SU-DHL-6 (cell line): ENCODE measurements around the gene RPH3AL.

ENCODE experiments used
- EZH2phosphoT487 ChIP-seq: fragments of 200-600 bp; sonication (generic), shearing (Covaris generic); conservative IDR thresholded peaks from 2 replicates; pipeline ENCODE4 v1.6.1; 2018; ENCODE audit warnings: mild to moderate bottlenecking, antibody characterized with exemption, low read length, moderate library complexity, mixed read lengths
- TF ChIP-seq, protein P1 (sequence below): fragments of 200-600 bp; sonication (generic); IDR thresholded peaks from one replicate; pipeline ENCODE4 v1.5.1; 2017; ENCODE audit warnings: antibody characterized with exemption, mild to moderate bottlenecking, low read length, moderate library complexity; ENCODE audit not compliant: insufficient read depth, poor library complexity, severe bottlenecking

DNA sequence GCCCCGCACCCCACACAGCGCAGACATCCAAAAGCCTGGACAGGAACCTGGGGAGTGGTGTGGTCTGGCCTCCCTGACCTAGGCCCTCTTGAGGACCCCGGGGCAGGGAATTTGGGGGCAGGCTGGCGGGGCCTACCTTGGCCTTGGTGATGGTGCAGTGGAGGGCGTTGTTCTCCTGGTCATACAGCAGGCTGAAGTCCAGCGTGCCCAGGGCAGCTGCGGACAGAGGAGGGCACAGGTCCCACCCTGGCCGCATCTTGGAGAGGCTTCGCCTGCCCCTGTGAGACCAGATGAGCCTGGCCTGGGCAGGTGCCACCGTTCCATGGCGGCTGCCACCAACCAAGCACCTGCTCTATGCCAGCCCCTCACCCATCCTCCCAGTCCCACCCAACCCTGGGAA lies 180.2 kb downstream of the RPH3AL start:
- TF ChIP-seq, protein P1, sequence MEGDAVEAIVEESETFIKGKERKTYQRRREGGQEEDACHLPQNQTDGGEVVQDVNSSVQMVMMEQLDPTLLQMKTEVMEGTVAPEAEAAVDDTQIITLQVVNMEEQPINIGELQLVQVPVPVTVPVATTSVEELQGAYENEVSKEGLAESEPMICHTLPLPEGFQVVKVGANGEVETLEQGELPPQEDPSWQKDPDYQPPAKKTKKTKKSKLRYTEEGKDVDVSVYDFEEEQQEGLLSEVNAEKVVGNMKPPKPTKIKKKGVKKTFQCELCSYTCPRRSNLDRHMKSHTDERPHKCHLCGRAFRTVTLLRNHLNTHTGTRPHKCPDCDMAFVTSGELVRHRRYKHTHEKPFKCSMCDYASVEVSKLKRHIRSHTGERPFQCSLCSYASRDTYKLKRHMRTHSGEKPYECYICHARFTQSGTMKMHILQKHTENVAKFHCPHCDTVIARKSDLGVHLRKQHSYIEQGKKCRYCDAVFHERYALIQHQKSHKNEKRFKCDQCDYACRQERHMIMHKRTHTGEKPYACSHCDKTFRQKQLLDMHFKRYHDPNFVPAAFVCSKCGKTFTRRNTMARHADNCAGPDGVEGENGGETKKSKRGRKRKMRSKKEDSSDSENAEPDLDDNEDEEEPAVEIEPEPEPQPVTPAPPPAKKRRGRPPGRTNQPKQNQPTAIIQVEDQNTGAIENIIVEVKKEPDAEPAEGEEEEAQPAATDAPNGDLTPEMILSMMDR = no peak
- no peak for TF ChIP-seq EZH2phosphoT487
